Esophagus squamous epithelium (tissue), 4 donors: ENCODE data around the gene CTH.

Experiments used
- CTCF ChIP-seq, 6 experiments: fragments of 450-650 bp in 4 of 6; fragments of 200-600 bp in 2 of 6; sonication (generic) in 2 of 6; IDR thresholded peaks; one replicate each; pipeline ENCODE4 v1.5.1; 2016 to 2019; ENCODE audit warnings: antibody characterized with exemption in 6 of 6, mild to moderate bottlenecking in 4 of 6, moderate library complexity in 4 of 6
- POLR2A ChIP-seq, 4 donors: fragments of 450-650 bp; IDR thresholded peaks; one replicate each; pipeline ENCODE4 v1.6.1; 2017; ENCODE audit warnings: antibody characterized with exemption in 4 of 4, mild to moderate bottlenecking in 4 of 4, moderate library complexity in 3 of 4

GRCh38 chr1:70429219-70429618 is 18.2 kb downstream of the CTH start:
- TF ChIP-seq CTCF (IDR thresholded peaks at IDR 0.05) (no peak), POLR2A (IDR thresholded peaks at IDR 0.05) (no peak)
